PC-9 (cell line): Measurements from ENCODE around the gene YWHAB. TPM values are rescaled to one million over a fixed set of nuclear protein-coding genes. Genes with fewer than 3 reads are reported as not detected.

Experiments used
- Bru-seq: library from RNA; stranded (reverse); fragments of 400-500 nt; gene quantifications from one replicate; lab custom pipeline; 2021; lab: Mats Ljungman, UMichigan
- BruChase-seq, 2 experiments: library from RNA; stranded (reverse); fragments of 400-500 nt; gene quantifications; one replicate each; lab custom pipeline; 2021; lab: Mats Ljungman, UMichigan
- BruUV-seq: library from RNA; stranded (reverse); fragments of 400-500 nt; replicated peaks from 2 replicates; lab custom pipeline; 2021; lab: Mats Ljungman, UMichigan
- CTCF ChIA-PET: fragments of 300-600 bp; sonication (Branson Sonifier 250); formaldehyde crosslinking; loops from one replicate; lab custom pipeline; 2022; ENCODE audit warnings: antibody characterized with exemption; lab: Charles Lee
- POLR2A ChIA-PET: fragments of 300-600 bp; sonication (Branson Sonifier 250); formaldehyde crosslinking; loops from one replicate; lab custom pipeline; 2022; ENCODE audit warnings: antibody characterized with exemption; ENCODE audit not compliant: unreplicated experiment; lab: Charles Lee
- DNase-seq, 2 experiments: peaks; one replicate each; pipeline versions ENCODE4 v3.0.0 to v3.0.0-alpha.2; 2015 to 2022; ENCODE audit warnings: mixed read lengths in 1 of 2
- H2AFZ ChIP-seq: fragments of 200-600 bp; sonication (generic); 2 replicates; pipeline ENCODE4 v1.8.1; 2017; ENCODE audit warnings: antibody characterized with exemption
- H3F3A ChIP-seq: fragments of 200-600 bp; sonication (generic); 2 replicates; pipeline ENCODE4 v1.8.1; 2017; ENCODE audit warnings: antibody characterized with exemption, mild to moderate bottlenecking, low read depth; ENCODE audit not compliant: insufficient read depth
- H3K27ac ChIP-seq: fragments of 200-600 bp; sonication (generic); 2 replicates; pipeline ENCODE4 v1.6.1; 2016; ENCODE audit warnings: mixed run types
- H3K27me3 ChIP-seq: fragments of 200-600 bp; sonication (generic); 2 replicates; pipeline ENCODE4 v1.6.1; 2016; ENCODE audit warnings: low read depth, mixed run types; ENCODE audit not compliant: insufficient read depth
- H3K36me3 ChIP-seq: fragments of 200-600 bp; sonication (generic); 2 replicates; pipeline ENCODE4 v1.6.1; 2016; ENCODE audit warnings: low read depth, mixed run types
- H3K4me1 ChIP-seq: fragments of 200-600 bp; sonication (generic); replicated peaks from 2 replicates; pipeline ENCODE4 v1.6.1; 2016; ENCODE audit warnings: mixed run types; ENCODE audit not compliant: insufficient read depth
- H3K4me2 ChIP-seq: fragments of 200-600 bp; sonication (generic); 2 replicates; pipeline ENCODE4 v1.6.1; 2017; ENCODE audit warnings: mixed run types
- H3K4me3 ChIP-seq: fragments of 200-600 bp; sonication (generic); 2 replicates; pipeline ENCODE4 v1.6.1; 2016; ENCODE audit warnings: mixed run types
- H3K79me2 ChIP-seq: fragments of 200-600 bp; sonication (generic); 2 replicates; pipeline ENCODE4 v1.6.1; 2017; ENCODE audit warnings: low read depth, mixed run types
- H3K9me2 ChIP-seq: fragments of 200-600 bp; sonication (generic); 2 replicates; pipeline ENCODE4 v1.8.1; 2017; ENCODE audit warnings: mild to moderate bottlenecking; ENCODE audit not compliant: insufficient read depth
- H3K9me3 ChIP-seq: fragments of 200-600 bp; sonication (generic); 2 replicates; pipeline ENCODE4 v1.8.1; 2016; ENCODE audit warnings: low read depth; ENCODE audit not compliant: insufficient read depth
- H4K20me1 ChIP-seq: fragments of 200-600 bp; sonication (generic); 2 replicates; pipeline ENCODE4 v1.8.1; 2017; ENCODE audit not compliant: insufficient read depth
- CTCF ChIP-seq: fragments of 200-600 bp; sonication (generic); conservative IDR thresholded peaks from 2 replicates; pipeline ENCODE4 v1.6.1; 2017; ENCODE audit warnings: mixed run types, antibody characterized with exemption, mild to moderate bottlenecking, moderate library complexity
- EZH2 ChIP-seq: fragments of 200-600 bp; sonication (generic); IDR thresholded peaks from 2 replicates; pipeline ENCODE4 v1.8.0; 2017; ENCODE audit warnings: antibody characterized with exemption, low read depth
- intact Hi-C: fragments of 100-400 bp; cut with micrococcal nuclease; formaldehyde crosslinking; loops from one replicate; pipeline ENCODE4 v1.10.0; 2022; ENCODE audit not compliant: unreplicated experiment
- long read RNA-seq: library from polyadenylated mRNA; stranded (forward); transcript quantifications from one replicate; pipeline ENCODE4 v2.0.0, GENCODE V29; 2022
- total RNA-seq: library from RNA; stranded (reverse); gene quantifications from 2 replicates; pipeline ENCODE4 v1.2.3, GENCODE V29; 2021

The YWHAB gene
- 194 and 249 TPM in 2 replicates for total RNA-seq
- percentile 98 among the genes with signal in this experiment for Bru-seq, nascent RNA
- percentile 96 among the genes with signal in this experiment for BruChase-seq, experiment 1, labeled RNA remaining after a 2-hour chase
- BruChase-seq, experiment 2, labeled RNA remaining after a 6-hour chase: percentile 99 among the genes with signal in this experiment
- long read RNA-seq, transcript YWHAB-201 (6 exons, 3,049 nt): major isoform, 678 of 819 reads
- long read RNA-seq, transcript YWHAB-202 (7 exons, 3,109 nt): minor isoform, 48 of 819 reads
- long read RNA-seq, partial matches to known transcripts: 54 of 819 reads
- long read RNA-seq, other reads (novel, unspliced or antisense): 38 of 819 reads

- H3F3A ChIP-seq: peaks cover 29% of the 10 kb centered on the region
- DNase-seq: peak; percentile 94 to 99
- peak within 1 kb of the TSS; percentile 83 for H2AFZ ChIP-seq
- H3K27me3 ChIP-seq: no peaks in the 10 kb centered on the region
- intact Hi-C loops: loop anchor here (1.0 kb wide), 1 partner anchor 138 kb away; no protein-coding TSS in a partner anchor
- peak within 1 kb of the TSS; percentile 95 for H3K4me2 ChIP-seq
- BruUV-seq: no TSS peak
- H3K9me2 ChIP-seq: no peaks in the 10 kb centered on the region
- peaks cover 42% of the 10 kb centered on the region for H3K4me1 ChIP-seq
- H3K79me2 ChIP-seq: peaks cover 51% of the 10 kb centered on the region
- POLR2A ChIA-PET: interaction anchor here (0.5 to 1.0 kb wide), 10 partner anchors 11 to 1414 kb away, joined by 3 to 9 read pairs (median 4); partner anchors contain the start of gene TOMM34
- H3K9me3 ChIP-seq: no peaks in the 10 kb centered on the region
- peak within 1 kb of the TSS; percentile 94 for H3K4me3 ChIP-seq
- CTCF ChIA-PET: interaction anchor here (0.6 to 1.2 kb wide), 2 partner anchors 138 to 731 kb away, joined by 3 read pairs; no protein-coding TSS in a partner anchor
- TF ChIP-seq EZH2 (no peak), CTCF (peak; percentile 40; the same call in 1 of the 2 replicates)
- H4K20me1 ChIP-seq: peaks cover 46% of the 10 kb centered on the region
- peak within 1 kb of the TSS; percentile 81 for H3K27ac ChIP-seq
- peaks cover 23% of the 10 kb centered on the region; the same call in 1 of the 2 replicates for H3K36me3 ChIP-seq
Measured at GRCh38 chr20:44885392-44886265, at the start of gene YWHAB. TSS of gene YWHAB (plus strand) at chr20:44885705. CDS start at chr20:44901534, 15,829 bp downstream.

GRCh38 chr20:44836601-44837120 is 48.8 kb upstream of the YWHAB start:
- CTCF ChIA-PET: interaction anchor here (0.5 kb wide), 1 partner anchor 469 kb away, joined by 3 read pairs; no protein-coding TSS in a partner anchor
- POLR2A ChIA-PET: no interaction called here
- H2AFZ ChIP-seq: no peak overlapping the region
- H3K27ac ChIP-seq: no peak overlapping the region
- intact Hi-C loops: no loop called here
- H3K27me3 ChIP-seq: peaks cover 94% of the 10 kb centered on the region
- no peaks in the 10 kb centered on the region; the same call in 1 of the 2 replicates for H4K20me1 ChIP-seq
- DNase-seq: no peak
- no TSS peak for BruUV-seq
- H3F3A ChIP-seq: no peaks in the 10 kb centered on the region
- no peaks in the 10 kb centered on the region for H3K4me1 ChIP-seq
- TF ChIP-seq CTCF (no peak), EZH2 (no peak)
- no peaks in the 10 kb centered on the region for H3K79me2 ChIP-seq
- no peaks in the 10 kb centered on the region for H3K9me2 ChIP-seq
- no peaks in the 10 kb centered on the region for H3K9me3 ChIP-seq
- H3K36me3 ChIP-seq: no peaks in the 10 kb centered on the region
- H3K4me2 ChIP-seq: no peak overlapping the region
- no peak overlapping the region for H3K4me3 ChIP-seq

- H3K27me3 ChIP-seq: peaks cover 94% of the 10 kb centered on the region
- H3K79me2 ChIP-seq: no peaks in the 10 kb centered on the region
- no peaks in the 10 kb centered on the region for H3K9me2 ChIP-seq
- H3K27ac ChIP-seq: no peak overlapping the region
- no peaks in the 10 kb centered on the region for H3K36me3 ChIP-seq
- no peaks in the 10 kb centered on the region for H3K9me3 ChIP-seq
- no peak overlapping the region for H3K4me2 ChIP-seq
- TF ChIP-seq CTCF (no peak), EZH2 (no peak)
- ChIA-PET POLR2A (interaction anchor here (0.6 kb wide), 1 partner anchor 47 kb away, joined by 4 read pairs; the partner anchor contains the start of gene YWHAB), CTCF (no interaction called here)
- no peaks in the 10 kb centered on the region for H3F3A ChIP-seq
- no peak overlapping the region for H3K4me3 ChIP-seq
- no peak for DNase-seq
- intact Hi-C loops: no loop called here
- no peak overlapping the region for H2AFZ ChIP-seq
- no TSS peak for BruUV-seq
- H3K4me1 ChIP-seq: no peaks in the 10 kb centered on the region
- no peaks in the 10 kb centered on the region for H4K20me1 ChIP-seq
Measured at GRCh38 chr20:44837946-44838345, 47.6 kb upstream of the YWHAB start.
